Endothelial cell of umbilical vein (primary cell): ENCODE measurements around the gene ANTXRL.

Source experiments
- EZH2 ChIP-seq: IDR thresholded peaks from 2 replicates; pipeline ENCODE4 v1.6.1; 2012; ENCODE audit warnings: borderline replicate concordance, low read depth, mild to moderate bottlenecking, moderate library complexity, low read length, inconsistent platforms; ENCODE audit not compliant: severe bottlenecking
- FOS ChIP-seq: IDR thresholded peaks from 2 replicates; pipeline ENCODE4 v1.6.1; 2011; ENCODE audit warnings: mild to moderate bottlenecking, low read length, moderate library complexity, borderline replicate concordance; ENCODE audit not compliant: insufficient read depth
- POLR2A ChIP-seq: IDR thresholded peaks from 2 replicates; pipeline ENCODE4 v1.6.1; 2012; ENCODE audit warnings: low read depth, mild to moderate bottlenecking, control low read depth, low read length
- POLR2AphosphoS5 ChIP-seq: IDR thresholded peaks from 2 replicates; pipeline ENCODE4 v1.6.1; 2012; ENCODE audit warnings: low read depth, mild to moderate bottlenecking, control low read depth, low read length, moderate library complexity; ENCODE audit not compliant: insufficient read depth
- TF ChIP-seq, protein P1 (sequence below), 2 donors: IDR thresholded peaks; 1 replicate in 1 of 2; 2 replicates in 1 of 2; pipeline ENCODE4 v1.5.1; 2011; ENCODE audit warnings: low read length in 2 of 2, mild to moderate bottlenecking in 2 of 2, moderate library complexity in 2 of 2, control low read depth in 1 of 2, inconsistent platforms in 1 of 2, low read depth in 1 of 2; ENCODE audit not compliant: insufficient read depth in 1 of 2; ENCODE audit errors: extremely low read depth in 1 of 2
- TF ChIP-seq, protein P2 (sequence below): IDR thresholded peaks from 2 replicates; pipeline ENCODE4 v1.6.1; 2011; ENCODE audit not compliant: insufficient read depth, insufficient read length

DNA sequence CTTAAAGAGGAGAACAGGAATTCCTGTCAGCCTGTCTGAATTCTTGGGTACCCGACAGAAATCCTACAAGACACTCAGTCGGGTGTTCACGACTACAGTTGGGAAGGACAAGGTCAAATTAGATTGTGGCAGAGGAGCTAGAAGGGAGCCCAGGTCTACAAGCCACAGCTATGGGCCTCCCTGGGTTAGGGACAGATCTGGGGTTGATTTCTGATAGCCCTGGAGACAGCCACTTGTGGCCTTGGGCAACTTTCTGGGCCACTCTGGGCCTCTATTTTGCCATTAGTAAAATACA is 39.7 kb upstream of the ANTXRL start:
- TF ChIP-seq, protein P1, sequence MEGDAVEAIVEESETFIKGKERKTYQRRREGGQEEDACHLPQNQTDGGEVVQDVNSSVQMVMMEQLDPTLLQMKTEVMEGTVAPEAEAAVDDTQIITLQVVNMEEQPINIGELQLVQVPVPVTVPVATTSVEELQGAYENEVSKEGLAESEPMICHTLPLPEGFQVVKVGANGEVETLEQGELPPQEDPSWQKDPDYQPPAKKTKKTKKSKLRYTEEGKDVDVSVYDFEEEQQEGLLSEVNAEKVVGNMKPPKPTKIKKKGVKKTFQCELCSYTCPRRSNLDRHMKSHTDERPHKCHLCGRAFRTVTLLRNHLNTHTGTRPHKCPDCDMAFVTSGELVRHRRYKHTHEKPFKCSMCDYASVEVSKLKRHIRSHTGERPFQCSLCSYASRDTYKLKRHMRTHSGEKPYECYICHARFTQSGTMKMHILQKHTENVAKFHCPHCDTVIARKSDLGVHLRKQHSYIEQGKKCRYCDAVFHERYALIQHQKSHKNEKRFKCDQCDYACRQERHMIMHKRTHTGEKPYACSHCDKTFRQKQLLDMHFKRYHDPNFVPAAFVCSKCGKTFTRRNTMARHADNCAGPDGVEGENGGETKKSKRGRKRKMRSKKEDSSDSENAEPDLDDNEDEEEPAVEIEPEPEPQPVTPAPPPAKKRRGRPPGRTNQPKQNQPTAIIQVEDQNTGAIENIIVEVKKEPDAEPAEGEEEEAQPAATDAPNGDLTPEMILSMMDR (IDR thresholded peaks at IDR 0.05; ENCODE audit: extremely low read depth in 1 of 2, insufficient read depth in 1 of 2, low read depth in 1 of 2, low read length in 2 of 2): no peak
- TF ChIP-seq FOS (no peak), POLR2A (no peak), EZH2 (no peak), POLR2AphosphoS5 (no peak)
- TF ChIP-seq, protein P2, sequence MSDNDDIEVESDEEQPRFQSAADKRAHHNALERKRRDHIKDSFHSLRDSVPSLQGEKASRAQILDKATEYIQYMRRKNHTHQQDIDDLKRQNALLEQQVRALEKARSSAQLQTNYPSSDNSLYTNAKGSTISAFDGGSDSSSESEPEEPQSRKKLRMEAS: no peak
